Measurements from ENCODE around the gene CYP8B1.
"Not testable (repeated sequence)": the region's sequence is repeated elsewhere in the genome, so short reads cannot be mapped to it uniquely, and the experiment has no call there.

The CYP8B1 gene

DNA sequence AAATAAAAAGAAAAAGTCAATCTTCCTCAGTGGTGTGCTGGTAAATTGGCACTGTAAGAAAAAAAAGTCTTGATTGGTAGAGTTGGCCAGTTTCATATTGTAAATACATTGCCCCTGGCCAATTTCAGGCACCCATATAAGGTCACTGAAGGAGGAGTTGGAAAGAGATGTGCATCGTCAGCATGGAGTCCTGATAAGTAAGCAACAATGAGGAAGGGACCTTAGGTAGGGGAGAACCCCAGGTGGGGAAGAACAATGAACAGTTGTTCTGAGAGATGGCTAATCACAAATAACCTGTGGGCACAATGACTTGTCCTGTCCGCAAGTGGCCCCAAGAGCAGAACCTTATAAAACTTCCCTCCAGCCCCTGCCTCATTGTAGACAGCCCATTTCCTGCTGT is 8.6 kb upstream of the CYP8B1 start:
- Histone ChIP-seq H4K20me1 (ENCODE audit: insufficient read depth) (no peaks in the 10 kb centered on the region), H3K4me3 (IDR thresholded peaks at IDR 0.05; ENCODE audit: insufficient read depth, low read depth, low read length) (no peak overlapping the region), H2AFZ (ENCODE audit: low read depth) (no peak overlapping the region), H3K79me2 (ENCODE audit: insufficient read depth, low read depth) (no peaks in the 10 kb centered on the region), H3K9ac (no peak overlapping the region), H3K27me3 (ENCODE audit: insufficient read depth, low read depth) (no peaks in the 10 kb centered on the region), H3K4me1 (ENCODE audit: low read depth, poor library complexity, severe bottlenecking) (peaks cover 4% of the 10 kb centered on the region), H3K27ac (no peak overlapping the region), H3K4me2 (no peak overlapping the region), H3K36me3 (ENCODE audit: insufficient read depth) (no peaks in the 10 kb centered on the region)
- TF ChIP-seq, protein P1, sequence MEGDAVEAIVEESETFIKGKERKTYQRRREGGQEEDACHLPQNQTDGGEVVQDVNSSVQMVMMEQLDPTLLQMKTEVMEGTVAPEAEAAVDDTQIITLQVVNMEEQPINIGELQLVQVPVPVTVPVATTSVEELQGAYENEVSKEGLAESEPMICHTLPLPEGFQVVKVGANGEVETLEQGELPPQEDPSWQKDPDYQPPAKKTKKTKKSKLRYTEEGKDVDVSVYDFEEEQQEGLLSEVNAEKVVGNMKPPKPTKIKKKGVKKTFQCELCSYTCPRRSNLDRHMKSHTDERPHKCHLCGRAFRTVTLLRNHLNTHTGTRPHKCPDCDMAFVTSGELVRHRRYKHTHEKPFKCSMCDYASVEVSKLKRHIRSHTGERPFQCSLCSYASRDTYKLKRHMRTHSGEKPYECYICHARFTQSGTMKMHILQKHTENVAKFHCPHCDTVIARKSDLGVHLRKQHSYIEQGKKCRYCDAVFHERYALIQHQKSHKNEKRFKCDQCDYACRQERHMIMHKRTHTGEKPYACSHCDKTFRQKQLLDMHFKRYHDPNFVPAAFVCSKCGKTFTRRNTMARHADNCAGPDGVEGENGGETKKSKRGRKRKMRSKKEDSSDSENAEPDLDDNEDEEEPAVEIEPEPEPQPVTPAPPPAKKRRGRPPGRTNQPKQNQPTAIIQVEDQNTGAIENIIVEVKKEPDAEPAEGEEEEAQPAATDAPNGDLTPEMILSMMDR (conservative IDR thresholded peaks at IDR 0.05; ENCODE audit: low read depth, low read length): no peak

DNA sequence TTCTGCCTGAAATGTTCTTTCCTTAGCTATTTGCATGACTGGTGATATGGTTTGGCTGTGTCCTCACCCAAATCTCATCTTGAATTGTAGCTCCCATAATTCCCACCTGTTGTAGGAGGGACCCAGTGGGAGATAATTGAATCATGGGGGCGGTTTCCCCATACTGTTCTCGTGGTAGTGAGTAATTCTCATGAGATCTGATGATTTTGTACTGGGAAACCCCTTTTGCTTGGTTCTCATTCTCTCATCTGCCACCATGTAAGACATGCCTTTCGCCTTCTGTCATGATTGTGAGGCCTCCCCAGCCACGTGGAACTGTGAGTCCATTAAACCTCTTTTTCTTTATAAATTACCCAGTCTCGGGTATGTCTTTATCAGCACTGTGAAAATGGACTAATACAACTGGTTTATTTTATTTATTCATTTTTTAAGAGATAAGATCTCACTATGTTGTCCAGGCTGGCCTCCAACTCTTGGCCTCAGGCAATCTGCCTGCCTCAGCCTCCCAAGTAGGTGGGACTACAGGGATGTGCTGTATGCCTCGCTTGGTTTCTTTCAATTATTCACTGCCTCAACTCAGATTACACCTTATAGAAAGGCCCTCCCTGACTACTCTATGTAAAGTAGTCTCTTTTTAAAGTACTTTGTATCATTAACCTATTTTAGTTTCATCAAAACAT is 7.7 kb upstream of the CYP8B1 start:
- H3K9ac ChIP-seq; H3K36me3 ChIP-seq (ENCODE audit: insufficient read depth); H2AFZ ChIP-seq (ENCODE audit: low read depth); H3K4me1 ChIP-seq (ENCODE audit: low read depth, poor library complexity, severe bottlenecking); H3K79me2 ChIP-seq (ENCODE audit: insufficient read depth, low read depth); H3K27ac ChIP-seq; H3K27me3 ChIP-seq (ENCODE audit: insufficient read depth, low read depth); H3K4me3 ChIP-seq (IDR thresholded peaks at IDR 0.05; ENCODE audit: insufficient read depth, low read depth, low read length); H4K20me1 ChIP-seq (ENCODE audit: insufficient read depth); H3K4me2 ChIP-seq: not testable (repeated sequence)

DNA sequence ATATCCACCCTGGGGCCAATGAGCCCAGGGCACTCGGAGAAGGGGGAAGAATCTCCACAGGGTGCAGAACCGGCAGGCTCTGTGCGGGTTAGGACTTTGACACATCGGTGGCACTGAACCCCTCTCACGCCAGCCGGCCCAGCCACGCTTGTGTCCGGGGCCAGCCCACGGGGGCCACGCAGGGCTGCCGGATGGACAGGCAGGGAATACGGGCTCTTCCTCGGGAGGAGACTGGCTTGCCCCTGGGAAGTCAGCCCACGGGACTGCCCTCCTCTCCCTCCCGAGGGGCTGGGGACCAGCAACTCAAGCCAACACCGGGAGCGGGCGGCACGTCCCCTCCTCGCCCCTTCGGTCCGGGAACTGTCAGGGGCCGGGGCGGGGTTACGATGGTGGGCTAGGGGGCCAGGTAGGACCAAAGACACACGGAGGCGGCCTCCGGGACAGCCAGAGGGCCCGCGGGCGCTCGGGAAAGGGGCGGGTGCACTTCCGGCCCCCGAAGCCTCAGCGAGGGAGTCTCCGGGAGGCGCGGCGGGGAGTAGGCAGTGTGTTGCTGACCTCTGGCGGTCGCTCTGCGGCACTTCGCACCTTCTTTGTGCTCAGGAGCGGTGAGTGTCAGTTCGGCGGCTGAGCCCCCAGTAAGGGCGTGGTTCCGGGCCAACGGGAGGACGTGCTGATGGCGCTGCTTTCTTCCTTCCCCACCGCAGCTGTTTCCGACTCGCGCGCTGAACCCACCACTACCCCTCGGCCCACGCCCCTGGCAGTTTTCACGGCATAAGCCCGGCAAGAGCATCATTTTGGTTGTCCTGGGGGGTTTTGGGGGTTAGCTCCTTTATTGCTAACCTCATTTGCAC is 5.1 kb upstream of the CYP8B1 start:
- peaks cover 4% of the 10 kb centered on the region for H3K4me1 ChIP-seq (ENCODE audit: low read depth, poor library complexity, severe bottlenecking)
- peak overlapping the region; percentile 88 for H2AFZ ChIP-seq (ENCODE audit: low read depth)
- TF ChIP-seq, protein P1 (conservative IDR thresholded peaks at IDR 0.05; ENCODE audit: low read depth, low read length): peak; percentile 37; the same call in 1 of the 2 replicates
- H3K36me3 ChIP-seq (ENCODE audit: insufficient read depth): no peaks in the 10 kb centered on the region
- H3K79me2 ChIP-seq (ENCODE audit: insufficient read depth, low read depth): no peaks in the 10 kb centered on the region
- peak overlapping the region; percentile 54 for H3K4me2 ChIP-seq
- H3K4me3 ChIP-seq (IDR thresholded peaks at IDR 0.05; ENCODE audit: insufficient read depth, low read depth, low read length): no peak overlapping the region
- peak overlapping the region; percentile 42; the same call in 1 of the 2 replicates for H3K9ac ChIP-seq
- H3K27ac ChIP-seq: no peak overlapping the region
- no peaks in the 10 kb centered on the region for H4K20me1 ChIP-seq (ENCODE audit: insufficient read depth)
- no peaks in the 10 kb centered on the region for H3K27me3 ChIP-seq (ENCODE audit: insufficient read depth, low read depth)

DNA sequence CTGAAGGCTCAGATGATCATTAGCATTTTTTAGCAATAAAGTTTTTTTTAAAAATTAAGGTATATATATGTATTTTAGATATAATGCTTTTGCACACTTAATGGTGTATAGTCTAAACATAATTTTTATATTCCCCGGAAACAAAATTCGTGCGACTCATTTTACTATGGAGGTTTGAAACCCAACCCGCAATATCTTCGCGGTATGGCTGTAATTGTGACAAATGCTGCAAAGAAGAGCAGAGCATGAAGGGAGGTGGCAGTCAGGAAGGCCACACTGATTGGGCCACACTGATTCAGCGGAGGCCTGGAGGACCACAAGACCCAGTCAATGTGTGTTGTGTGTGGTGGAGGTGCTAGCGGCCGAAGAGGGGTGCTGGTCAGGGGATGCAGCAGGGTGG is 4.5 kb upstream of the CYP8B1 start:
- H3K79me2 ChIP-seq (ENCODE audit: insufficient read depth, low read depth): no peaks in the 10 kb centered on the region
- H4K20me1 ChIP-seq (ENCODE audit: insufficient read depth): no peaks in the 10 kb centered on the region
- H3K4me3 ChIP-seq (IDR thresholded peaks at IDR 0.05; ENCODE audit: insufficient read depth, low read depth, low read length): no peak overlapping the region
- H3K27me3 ChIP-seq (ENCODE audit: insufficient read depth, low read depth): no peaks in the 10 kb centered on the region
- peak overlapping the region; percentile 48; the same call in 1 of the 2 replicates for H3K4me2 ChIP-seq
- no peak overlapping the region for H3K27ac ChIP-seq
- no peak overlapping the region for H3K9ac ChIP-seq
- TF ChIP-seq, protein P1 (conservative IDR thresholded peaks at IDR 0.05; ENCODE audit: low read depth, low read length): no peak
- H3K36me3 ChIP-seq (ENCODE audit: insufficient read depth): no peaks in the 10 kb centered on the region
- H2AFZ ChIP-seq (ENCODE audit: low read depth): peak overlapping the region; percentile 88
- peaks cover 4% of the 10 kb centered on the region for H3K4me1 ChIP-seq (ENCODE audit: low read depth, poor library complexity, severe bottlenecking)
